PFSK-1 (cell line): ENCODE results near the gene SAMD8.

ENCODE experiments used
- POLR2AphosphoS5 ChIP-seq: IDR thresholded peaks from 2 replicates; pipeline ENCODE4 v1.6.1; 2012; ENCODE audit warnings: low read depth, mild to moderate bottlenecking, control low read depth, low read length, moderate library complexity
- SIN3A ChIP-seq: IDR thresholded peaks from 2 replicates; pipeline ENCODE4 v1.6.1; 2012; ENCODE audit warnings: mild to moderate bottlenecking, low read length, moderate library complexity, borderline replicate concordance; ENCODE audit not compliant: insufficient read depth
- TAF1 ChIP-seq: IDR thresholded peaks from 2 replicates; pipeline ENCODE4 v1.6.1; 2012; ENCODE audit warnings: low read length, control low read depth, borderline replicate concordance; ENCODE audit not compliant: insufficient read depth
- TF ChIP-seq, protein P1 (sequence below), 2 experiments: IDR thresholded peaks; 2 replicates each; pipeline versions ENCODE4 v1.6.1 to v1.8.0; 2011 to 2012; ENCODE audit warnings: low read depth in 2 of 2, low read length in 2 of 2, control low read depth in 1 of 2, inconsistent platforms in 1 of 2, mild to moderate bottlenecking in 1 of 2, moderate library complexity in 1 of 2; ENCODE audit not compliant: insufficient read depth in 1 of 2

DNA sequence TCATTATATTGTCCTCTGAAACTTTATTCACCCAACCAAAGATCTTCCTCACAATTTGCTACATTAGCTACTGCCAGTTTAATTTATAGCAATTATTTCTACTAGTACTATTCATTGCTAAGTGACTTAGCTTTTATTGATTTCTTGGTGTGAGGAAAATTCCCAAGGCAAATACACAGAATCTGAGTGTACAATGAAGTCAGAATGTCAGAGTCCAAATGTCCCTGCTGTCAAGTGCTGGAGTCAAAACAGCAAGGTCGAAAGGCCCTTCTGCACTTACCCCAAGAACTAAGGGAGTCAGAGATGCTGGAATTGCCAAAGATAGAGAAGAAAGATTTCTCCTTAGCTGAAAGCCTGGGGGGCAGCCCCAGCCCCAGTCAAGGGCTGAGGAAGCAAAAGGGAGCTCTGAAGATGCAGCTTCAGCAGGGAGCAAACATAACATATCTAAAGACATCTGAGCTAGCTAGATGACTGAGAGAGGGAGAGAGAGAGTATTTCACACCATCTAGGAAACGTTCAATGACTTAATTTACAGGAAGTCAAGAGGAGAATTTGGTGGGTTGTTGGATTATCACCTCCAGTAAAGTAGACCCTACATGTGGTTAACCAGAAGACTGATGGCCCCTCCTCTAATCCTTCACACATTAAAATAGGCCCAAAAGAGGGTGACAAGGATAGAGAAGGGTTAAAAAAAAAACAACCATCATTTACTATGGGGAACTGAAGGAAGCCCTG, 36.6 kb upstream of the SAMD8 start:
- TF ChIP-seq TAF1 (no peak), POLR2AphosphoS5 (no peak), SIN3A (no peak)
- TF ChIP-seq, protein P1, sequence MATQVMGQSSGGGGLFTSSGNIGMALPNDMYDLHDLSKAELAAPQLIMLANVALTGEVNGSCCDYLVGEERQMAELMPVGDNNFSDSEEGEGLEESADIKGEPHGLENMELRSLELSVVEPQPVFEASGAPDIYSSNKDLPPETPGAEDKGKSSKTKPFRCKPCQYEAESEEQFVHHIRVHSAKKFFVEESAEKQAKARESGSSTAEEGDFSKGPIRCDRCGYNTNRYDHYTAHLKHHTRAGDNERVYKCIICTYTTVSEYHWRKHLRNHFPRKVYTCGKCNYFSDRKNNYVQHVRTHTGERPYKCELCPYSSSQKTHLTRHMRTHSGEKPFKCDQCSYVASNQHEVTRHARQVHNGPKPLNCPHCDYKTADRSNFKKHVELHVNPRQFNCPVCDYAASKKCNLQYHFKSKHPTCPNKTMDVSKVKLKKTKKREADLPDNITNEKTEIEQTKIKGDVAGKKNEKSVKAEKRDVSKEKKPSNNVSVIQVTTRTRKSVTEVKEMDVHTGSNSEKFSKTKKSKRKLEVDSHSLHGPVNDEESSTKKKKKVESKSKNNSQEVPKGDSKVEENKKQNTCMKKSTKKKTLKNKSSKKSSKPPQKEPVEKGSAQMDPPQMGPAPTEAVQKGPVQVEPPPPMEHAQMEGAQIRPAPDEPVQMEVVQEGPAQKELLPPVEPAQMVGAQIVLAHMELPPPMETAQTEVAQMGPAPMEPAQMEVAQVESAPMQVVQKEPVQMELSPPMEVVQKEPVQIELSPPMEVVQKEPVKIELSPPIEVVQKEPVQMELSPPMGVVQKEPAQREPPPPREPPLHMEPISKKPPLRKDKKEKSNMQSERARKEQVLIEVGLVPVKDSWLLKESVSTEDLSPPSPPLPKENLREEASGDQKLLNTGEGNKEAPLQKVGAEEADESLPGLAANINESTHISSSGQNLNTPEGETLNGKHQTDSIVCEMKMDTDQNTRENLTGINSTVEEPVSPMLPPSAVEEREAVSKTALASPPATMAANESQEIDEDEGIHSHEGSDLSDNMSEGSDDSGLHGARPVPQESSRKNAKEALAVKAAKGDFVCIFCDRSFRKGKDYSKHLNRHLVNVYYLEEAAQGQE (IDR thresholded peaks at IDR 0.05; ENCODE audit: insufficient read depth in 1 of 2, low read depth in 2 of 2, low read length in 2 of 2), result no peak
